ENCODE data around the gene PGM2.

PGM2 gene

GRCh38 chr4:37864786-37865185 is 38.3 kb downstream of the PGM2 start:
- peak; percentile 28 for DNase-seq (ENCODE audit: low spot score)

GRCh38 chr4:37865450-37865849 is 39.0 kb downstream of the PGM2 start:
- no peak for DNase-seq (ENCODE audit: low spot score)

GRCh38 chr4:37867102-37867501 is 40.6 kb downstream of the PGM2 start:
- no peak for DNase-seq (ENCODE audit: low spot score)

GRCh38 chr4:37868238-37868637 is 41.8 kb downstream of the PGM2 start:
- DNase-seq (ENCODE audit: low spot score): no peak

GRCh38 chr4:37872310-37872988 is 46.0 kb downstream of the PGM2 start:
- no peak for DNase-seq (ENCODE audit: low spot score)

- DNase-seq (ENCODE audit: low spot score): no peak
Measured at GRCh38 chr4:37873386-37873785, 46.9 kb downstream of the PGM2 start.

- no peak for DNase-seq (ENCODE audit: low spot score)
Measured at GRCh38 chr4:37876156-37876555, 49.7 kb downstream of the PGM2 start.

- DNase-seq (ENCODE audit: low spot score): no peak
Measured at GRCh38 chr4:37879365-37879764, 52.9 kb downstream of the PGM2 start.

- DNase-seq (ENCODE audit: low spot score): no peak
Measured at GRCh38 chr4:37881811-37882210, 55.3 kb downstream of the PGM2 start.

GRCh38 chr4:37882665-37883296 is 56.3 kb downstream of the PGM2 start:
- no peak for DNase-seq (ENCODE audit: low spot score)

GRCh38 chr4:37884855-37885487 is 58.5 kb downstream of the PGM2 start:
- DNase-seq (ENCODE audit: low spot score): no peak

GRCh38 chr4:37885496-37885895 is 59.0 kb downstream of the PGM2 start:
- DNase-seq (ENCODE audit: low spot score): no peak

GRCh38 chr4:37889849-37890800 is 63.6 kb downstream of the PGM2 start:
- DNase-seq (ENCODE audit: low spot score): peak; percentile 50

- DNase-seq (ENCODE audit: low spot score): no peak
Measured at GRCh38 chr4:37890801-37891259, 64.3 kb downstream of the PGM2 start, which contains the start of gene TBC1D1. Gene TBC1D1 (plus strand): TSS chr4:37891084. CDS start chr4:37902096, 11,012 bp downstream.

GRCh38 chr4:37891260-37892159 is 65.0 kb downstream of the PGM2 start:
- DNase-seq (ENCODE audit: low spot score): no peak

GRCh38 chr4:37892641-37893040 is 66.2 kb downstream of the PGM2 start:
- peak; percentile 8 for DNase-seq (ENCODE audit: low spot score)

GRCh38 chr4:37893164-37893563 is 66.7 kb downstream of the PGM2 start:
- DNase-seq (ENCODE audit: low spot score): no peak

GRCh38 chr4:37895271-37895670 is 68.8 kb downstream of the PGM2 start:
- DNase-seq (ENCODE audit: low spot score): no peak

GRCh38 chr4:37896206-37896860 is 69.8 kb downstream of the PGM2 start:
- DNase-seq (ENCODE audit: low spot score): no peak

GRCh38 chr4:37902212-37902611 is 75.7 kb downstream of the PGM2 start:
- no peak for DNase-seq (ENCODE audit: low spot score)
